ES-I3 (cell line): Measurements from ENCODE around the gene KCTD5.
"Not testable (repeated sequence)": the region's sequence is repeated elsewhere in the genome, so short reads cannot be mapped to it uniquely, and the experiment has no call there.

Experiments used
- H3K36me3 ChIP-seq: 2 replicates; pipeline ENCODE4 v1.6.1; 2013; ENCODE audit warnings: mild to moderate bottlenecking, low read length, control low read depth, moderate library complexity; ENCODE audit not compliant: insufficient read depth
- H3K4me1 ChIP-seq: 2 replicates; pipeline ENCODE4 v1.6.1; 2013; ENCODE audit warnings: mild to moderate bottlenecking, control low read depth, low read length; ENCODE audit not compliant: insufficient read depth
- H3K9ac ChIP-seq: 2 replicates; pipeline ENCODE4 v1.6.1; 2013; ENCODE audit warnings: low read depth, mild to moderate bottlenecking, low read length, moderate library complexity
- H3K9me3 ChIP-seq: 2 replicates; pipeline ENCODE4 v1.6.1; 2013; ENCODE audit warnings: mild to moderate bottlenecking, low read length, moderate library complexity; ENCODE audit not compliant: control insufficient read depth, insufficient read depth

Gene KCTD5, protein sequence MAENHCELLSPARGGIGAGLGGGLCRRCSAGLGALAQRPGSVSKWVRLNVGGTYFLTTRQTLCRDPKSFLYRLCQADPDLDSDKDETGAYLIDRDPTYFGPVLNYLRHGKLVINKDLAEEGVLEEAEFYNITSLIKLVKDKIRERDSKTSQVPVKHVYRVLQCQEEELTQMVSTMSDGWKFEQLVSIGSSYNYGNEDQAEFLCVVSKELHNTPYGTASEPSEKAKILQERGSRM

GRCh38 chr16:2682209-2683021 is at the start of gene KCTD5:
TSS of gene KCTD5 (plus strand) at chr16:2682523. CDS start at chr16:2682549, 26 bp downstream.
- Histone ChIP-seq H3K9ac (peak within 1 kb of the TSS; percentile 89), H3K9me3 (no peaks in the 10 kb centered on the region), H3K36me3 (no peaks in the 10 kb centered on the region), H3K4me1 (no peaks in the 10 kb centered on the region)

- H3K9me3 ChIP-seq, H3K4me1 ChIP-seq, H3K9ac ChIP-seq, H3K36me3 ChIP-seq: not testable (repeated sequence)
Measured at GRCh38 chr16:2639071-2639721, 43.1 kb upstream of the KCTD5 start.

DNA sequence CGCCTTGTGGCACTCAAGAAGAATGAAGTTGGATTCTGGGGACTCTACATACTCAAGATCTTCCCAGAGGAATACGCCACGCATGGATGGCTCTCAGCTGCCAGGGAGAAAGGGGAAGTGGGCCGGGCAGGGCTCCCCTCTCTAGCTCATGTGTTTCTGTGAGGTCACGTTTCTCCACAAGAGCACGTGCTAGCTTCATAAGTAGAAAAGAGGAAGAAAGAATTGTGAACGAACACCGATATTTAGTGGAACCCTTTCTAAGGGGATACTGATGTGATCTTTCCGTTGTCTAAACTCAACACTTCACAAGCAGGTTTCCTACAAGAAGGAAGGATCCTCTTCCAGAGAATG is 42.6 kb upstream of the KCTD5 start:
- H3K9ac ChIP-seq, H3K4me1 ChIP-seq, H3K9me3 ChIP-seq, H3K36me3 ChIP-seq: not testable (repeated sequence)

- not testable (repeated sequence) for H3K9ac ChIP-seq, H3K36me3 ChIP-seq, H3K9me3 ChIP-seq, H3K4me1 ChIP-seq
Measured at GRCh38 chr16:2642561-2642960, 39.8 kb upstream of the KCTD5 start.

DNA sequence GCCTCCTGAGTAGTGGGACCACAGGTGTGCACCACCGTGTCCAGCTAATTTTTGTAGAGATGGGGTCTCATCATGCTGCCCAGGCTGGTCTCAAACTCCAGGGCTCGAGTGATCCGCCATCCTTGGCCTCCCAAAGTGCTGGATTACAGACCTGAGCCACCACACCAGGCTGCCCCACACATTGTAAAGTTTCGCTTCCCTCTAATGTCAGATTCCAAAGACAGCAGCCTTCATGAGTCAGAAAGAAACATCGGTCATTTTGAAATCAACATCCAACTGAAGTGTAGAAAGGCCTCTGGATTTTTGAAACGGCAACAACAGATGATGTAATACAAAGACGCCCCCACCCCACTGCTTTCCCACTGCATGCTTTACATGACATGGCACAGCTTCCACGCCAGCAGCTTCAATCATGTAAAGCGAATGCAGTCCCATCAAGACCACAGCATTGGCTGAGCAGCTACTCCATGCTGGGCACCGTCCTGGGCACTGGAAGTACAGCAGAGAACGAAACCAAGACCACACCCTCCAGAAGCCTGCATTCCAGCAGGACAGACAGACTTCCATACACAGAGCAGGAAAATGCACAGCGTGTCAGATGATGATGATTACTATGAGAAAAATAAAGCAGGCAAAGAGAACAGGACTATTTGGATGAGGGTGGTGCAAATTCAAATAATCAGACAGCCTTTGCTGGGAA is 37.4 kb upstream of the KCTD5 start:
- H3K4me1 ChIP-seq, H3K36me3 ChIP-seq, H3K9ac ChIP-seq, H3K9me3 ChIP-seq: not testable (repeated sequence)

GRCh38 chr16:2651268-2651871 is 31.0 kb upstream of the KCTD5 start:
- H3K9me3 ChIP-seq, H3K4me1 ChIP-seq, H3K9ac ChIP-seq, H3K36me3 ChIP-seq: not testable (repeated sequence)

DNA sequence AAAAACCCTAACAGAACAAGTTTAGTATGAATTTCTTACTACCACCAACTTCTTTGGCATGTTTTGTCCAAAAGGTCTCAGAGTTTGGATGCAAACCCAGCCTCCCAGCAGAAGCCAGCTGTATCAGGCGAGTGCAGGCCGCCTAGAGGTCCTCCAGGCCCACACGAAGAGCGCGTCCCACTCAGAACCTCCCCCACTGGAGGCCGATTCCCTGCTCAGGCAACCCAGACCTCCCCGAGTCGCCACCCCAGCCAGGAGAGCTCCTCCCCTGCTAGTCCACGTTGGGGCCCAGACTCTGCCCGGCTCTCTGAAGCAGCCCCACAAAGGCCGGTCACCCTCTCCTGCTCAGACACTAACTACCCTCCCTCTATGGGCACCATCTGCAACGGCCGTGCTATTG is 28.4 kb upstream of the KCTD5 start:
- H3K4me1 ChIP-seq, H3K9ac ChIP-seq, H3K36me3 ChIP-seq, H3K9me3 ChIP-seq: not testable (repeated sequence)

GRCh38 chr16:2654949-2655348 is 27.4 kb upstream of the KCTD5 start:
- not testable (repeated sequence) for H3K9me3 ChIP-seq, H3K9ac ChIP-seq, H3K36me3 ChIP-seq, H3K4me1 ChIP-seq

DNA sequence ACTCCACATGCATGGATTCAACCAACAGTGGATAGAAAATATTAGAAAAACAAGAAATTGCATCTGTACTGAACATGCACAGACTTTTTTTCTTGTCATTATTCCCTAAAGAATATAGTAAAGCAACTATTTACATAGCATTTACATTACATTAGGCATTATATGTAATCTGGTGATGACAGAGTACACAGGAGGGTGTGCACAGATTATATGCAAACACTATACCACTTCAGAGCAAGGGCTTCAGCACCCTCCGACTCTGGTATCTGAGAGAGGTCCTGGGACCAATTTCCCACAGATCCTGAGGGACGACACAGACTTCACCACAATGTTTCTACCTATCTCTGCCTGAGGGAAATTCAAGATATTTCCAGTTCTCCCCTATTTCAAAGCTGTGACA is 25.3 kb upstream of the KCTD5 start:
- H3K4me1 ChIP-seq: no peaks in the 10 kb centered on the region
- H3K9me3 ChIP-seq: no peaks in the 10 kb centered on the region
- no peak overlapping the region for H3K9ac ChIP-seq
- no peaks in the 10 kb centered on the region for H3K36me3 ChIP-seq

GRCh38 chr16:2657803-2658202 is 24.5 kb upstream of the KCTD5 start:
- H3K9me3 ChIP-seq, H3K36me3 ChIP-seq, H3K4me1 ChIP-seq, H3K9ac ChIP-seq: not testable (repeated sequence)

- H3K9me3 ChIP-seq, H3K4me1 ChIP-seq, H3K36me3 ChIP-seq, H3K9ac ChIP-seq: not testable (repeated sequence)
Measured at GRCh38 chr16:2659560-2659959, 22.8 kb upstream of the KCTD5 start.

DNA sequence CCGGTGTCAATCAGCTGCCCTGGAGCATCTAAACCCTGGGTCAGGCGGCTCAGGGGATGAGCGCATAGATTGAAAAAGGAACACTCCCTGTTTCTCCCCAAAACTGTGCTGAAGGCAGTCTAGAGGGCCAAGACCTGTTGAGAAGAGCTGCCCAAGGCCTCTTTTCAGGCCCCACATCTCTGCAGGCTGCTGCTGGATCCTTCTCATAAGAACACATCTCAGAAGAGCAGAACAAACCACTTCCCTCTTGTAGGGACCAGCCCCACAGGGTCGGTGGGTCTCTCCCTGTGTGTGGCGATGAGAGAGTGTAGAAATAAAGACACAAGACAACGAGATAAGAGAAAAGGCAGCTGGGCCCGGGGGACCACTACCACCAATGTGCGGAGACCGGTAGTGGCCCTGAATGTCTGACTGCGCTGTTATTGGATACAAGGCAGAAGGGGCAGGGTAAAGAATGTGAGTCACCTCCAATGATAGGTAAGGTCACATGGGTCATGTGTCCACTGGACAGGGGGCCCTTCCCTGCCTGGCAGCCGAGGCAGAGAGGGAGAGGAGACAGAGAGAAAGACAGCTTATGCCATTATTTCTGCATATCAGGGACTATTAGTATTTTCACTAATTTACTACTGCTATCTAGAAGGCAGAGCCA is 22.2 kb upstream of the KCTD5 start:
- not testable (repeated sequence) for H3K9me3 ChIP-seq, H3K9ac ChIP-seq

GRCh38 chr16:2660755-2661373 is 21.5 kb upstream of the KCTD5 start:
- not testable (repeated sequence) for H3K4me1 ChIP-seq, H3K9ac ChIP-seq, H3K36me3 ChIP-seq, H3K9me3 ChIP-seq

More for the DNA sequence above, 22.2 kb upstream of the KCTD5 start:
- H3K4me1 ChIP-seq, H3K36me3 ChIP-seq: not testable (repeated sequence)
